GM18951 (cell line): Measurements from ENCODE around the gene KPNB1.

Experiments used
- POLR2A ChIP-seq: IDR thresholded peaks from 4 replicates; pipeline ENCODE4 v1.6.1; 2011; ENCODE audit warnings: mild to moderate bottlenecking; ENCODE audit not compliant: insufficient read length, insufficient read depth; ENCODE audit errors: extremely low read depth
- in situ Hi-C: fragments of 300-500 bp; cut with MboI; formaldehyde crosslinking; loops from one replicate; pipeline ENCODE4 v1.12.0; 2022; ENCODE audit warnings: low sequenced_read_pairs, mixed read lengths, inconsistent platforms; ENCODE audit not compliant: unreplicated experiment

KPNB1 gene

DNA sequence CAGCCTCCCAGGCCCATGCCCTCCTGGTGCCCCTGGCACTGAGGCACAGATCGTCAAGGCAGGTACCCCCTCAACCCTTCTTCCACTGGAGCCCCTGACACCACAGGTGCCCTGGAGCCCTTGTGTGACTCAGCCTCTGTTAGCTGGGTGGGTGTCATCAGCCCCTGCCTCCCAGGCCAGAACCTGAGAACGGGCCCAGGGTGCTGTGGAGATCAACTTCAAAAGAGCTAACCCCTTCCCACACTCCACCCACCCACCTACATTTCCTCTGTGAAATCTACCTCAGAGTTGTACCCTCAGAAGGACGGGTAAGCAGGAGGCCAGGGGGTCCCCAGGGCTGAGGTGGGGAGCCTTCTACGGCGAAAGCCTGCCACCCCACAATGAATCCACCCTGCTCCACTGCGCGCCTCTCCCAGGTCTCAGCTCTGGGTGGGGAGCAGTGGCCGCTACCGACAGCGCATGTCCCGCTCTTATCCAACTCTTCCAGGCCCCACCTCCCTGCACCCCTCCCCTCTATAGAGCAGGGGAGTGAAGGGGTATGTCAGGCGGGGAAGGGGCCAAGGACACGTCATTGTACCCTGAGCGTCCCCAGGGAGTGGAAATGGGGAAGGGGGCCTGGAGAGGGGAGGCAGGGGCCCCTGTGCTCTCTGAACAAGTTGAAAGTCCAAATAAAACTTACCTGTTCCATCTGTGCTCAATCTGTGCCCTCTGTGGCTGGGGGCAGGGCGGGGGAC is 61.8 kb downstream of the KPNB1 start:
- TF ChIP-seq POLR2A, result no peak
- in situ Hi-C loops, result no loop called here

DNA sequence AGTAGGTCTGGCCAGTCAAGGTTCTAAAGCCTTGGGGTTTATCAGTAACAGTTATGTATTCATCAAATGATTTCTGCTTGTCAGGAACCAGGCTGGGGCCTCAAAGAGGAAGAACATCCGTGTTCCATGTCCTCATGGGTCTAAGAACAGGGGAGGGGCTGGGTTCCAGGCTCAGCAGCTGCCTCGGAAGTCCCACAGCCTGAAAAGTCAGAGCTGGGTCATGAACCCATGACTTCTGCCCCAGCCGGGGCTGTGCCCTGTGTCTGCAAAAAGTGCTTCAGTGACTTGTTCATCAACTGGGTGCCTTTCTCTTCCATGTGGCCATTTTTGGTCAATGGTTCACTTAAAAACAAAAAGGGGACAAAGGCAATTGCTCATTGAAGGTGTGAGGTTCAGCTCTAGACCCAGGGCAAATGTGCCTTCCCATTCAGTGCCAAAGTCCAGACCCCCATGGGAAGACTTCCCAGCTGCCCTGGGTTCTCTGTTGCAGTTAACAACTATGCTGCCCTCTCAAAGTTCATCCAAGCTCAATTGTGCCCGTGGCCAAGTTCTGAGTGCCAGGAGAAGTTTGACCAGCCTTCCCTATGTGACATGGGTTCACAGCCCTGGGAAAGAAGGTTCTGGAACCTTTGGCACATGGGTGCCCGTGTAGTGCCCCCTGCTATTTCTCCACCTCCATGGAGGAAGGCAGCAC is 62.8 kb downstream of the KPNB1 start:
- no peak for TF ChIP-seq POLR2A

DNA sequence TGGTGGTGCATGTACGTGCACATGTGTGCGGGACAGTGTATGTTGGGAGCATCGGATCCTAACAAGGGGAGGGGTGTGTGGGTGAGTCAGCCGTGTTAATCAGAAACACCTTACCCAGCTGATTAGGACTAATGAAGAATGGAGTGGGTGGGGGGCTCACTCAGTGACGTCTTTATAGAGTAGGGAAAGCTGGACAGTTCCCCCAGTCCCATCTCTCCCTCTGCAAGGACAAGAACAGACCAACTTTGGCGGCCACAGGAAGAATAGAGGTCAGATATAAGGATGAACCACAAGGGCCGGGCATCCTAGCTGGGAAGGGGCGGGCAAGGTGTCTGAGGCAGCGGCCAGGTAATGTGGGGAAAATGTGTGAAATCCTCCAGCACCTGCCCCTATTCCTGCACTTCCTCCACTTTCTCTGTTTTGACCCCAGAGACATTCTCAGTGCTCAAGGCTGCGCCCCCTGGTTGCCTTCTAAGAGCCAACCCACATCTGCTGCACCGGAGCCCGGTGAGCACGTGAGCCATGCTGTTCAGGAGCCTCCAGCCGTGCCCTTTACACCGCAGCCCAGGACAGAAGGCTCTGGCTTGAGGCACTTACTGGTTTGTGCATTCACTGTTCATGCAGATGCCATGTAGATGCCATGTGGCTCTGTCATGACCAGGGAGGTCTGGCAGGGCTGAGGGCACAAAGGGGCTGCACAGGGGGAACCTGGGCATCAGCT is 64.4 kb downstream of the KPNB1 start:
- no peak for TF ChIP-seq POLR2A
- in situ Hi-C loops, result no loop called here

More for the DNA sequence above, 62.8 kb downstream of the KPNB1 start:
- in situ Hi-C loops, result no loop called here

DNA sequence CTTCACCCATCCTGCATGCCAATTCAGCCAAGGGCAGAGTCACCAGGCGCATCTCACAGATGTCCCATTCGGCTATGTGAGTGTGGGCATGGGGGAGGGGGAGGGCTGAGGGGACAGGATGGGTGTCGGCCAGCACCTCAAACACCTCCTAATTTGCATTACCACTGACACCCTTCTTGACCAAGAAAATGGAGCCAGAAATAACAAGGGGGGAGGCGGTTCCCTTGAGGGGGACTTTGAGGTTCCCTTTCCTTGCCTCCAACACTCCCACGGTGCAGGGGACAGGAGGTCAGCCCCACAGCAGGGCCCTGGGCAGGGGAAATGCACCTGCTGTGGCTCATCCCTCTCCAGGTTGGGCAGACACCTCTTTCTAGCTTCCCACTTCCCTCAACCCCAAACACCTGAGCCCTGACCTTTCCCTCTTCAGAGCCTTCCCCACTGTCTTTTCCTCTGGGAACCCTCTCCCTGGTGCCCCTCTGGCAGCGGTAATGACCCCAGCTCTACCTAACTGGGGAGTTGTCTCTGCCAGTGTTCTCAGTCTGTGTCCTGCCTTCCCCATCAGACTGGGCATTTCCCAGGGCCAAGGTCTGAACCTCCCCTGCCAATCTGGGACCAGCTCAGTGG is 65.2 kb downstream of the KPNB1 start:
- in situ Hi-C loops, result no loop called here

DNA sequence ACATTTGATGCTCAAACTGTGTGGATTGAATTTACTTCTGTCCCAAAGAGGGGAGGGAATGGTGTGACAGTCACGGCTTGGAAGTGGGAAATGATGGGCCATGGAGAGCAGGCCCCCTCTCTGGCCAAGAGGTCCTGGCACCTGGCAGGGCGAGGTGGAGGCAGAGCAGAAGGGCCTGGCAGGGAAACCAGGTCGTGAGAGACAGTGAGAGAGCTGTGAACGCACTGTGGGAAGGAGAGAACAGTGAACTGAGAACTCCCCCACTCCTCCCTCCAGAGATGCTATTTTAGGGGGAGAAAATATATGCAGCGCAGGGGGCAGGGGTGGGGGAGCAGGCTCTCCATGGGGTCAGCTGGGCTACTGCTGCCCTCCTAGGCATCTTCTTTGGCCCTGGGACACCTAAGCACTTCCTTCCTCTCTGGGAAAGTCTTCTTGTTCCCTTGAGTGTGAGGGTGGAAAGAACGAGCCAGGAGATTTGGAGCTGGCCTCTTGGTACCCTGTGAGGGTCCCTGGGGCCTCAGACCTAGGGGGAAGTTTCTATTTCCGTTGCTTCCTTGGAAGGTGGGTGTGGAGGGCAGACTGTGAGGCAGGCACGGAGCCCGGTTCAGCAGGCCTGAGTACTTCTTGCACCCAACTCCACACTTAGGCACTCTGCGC is 66.1 kb downstream of the KPNB1 start:
- no peak for TF ChIP-seq POLR2A
- in situ Hi-C loops, result no loop called here

More for the DNA sequence above, 65.2 kb downstream of the KPNB1 start:
- no peak for TF ChIP-seq POLR2A

DNA sequence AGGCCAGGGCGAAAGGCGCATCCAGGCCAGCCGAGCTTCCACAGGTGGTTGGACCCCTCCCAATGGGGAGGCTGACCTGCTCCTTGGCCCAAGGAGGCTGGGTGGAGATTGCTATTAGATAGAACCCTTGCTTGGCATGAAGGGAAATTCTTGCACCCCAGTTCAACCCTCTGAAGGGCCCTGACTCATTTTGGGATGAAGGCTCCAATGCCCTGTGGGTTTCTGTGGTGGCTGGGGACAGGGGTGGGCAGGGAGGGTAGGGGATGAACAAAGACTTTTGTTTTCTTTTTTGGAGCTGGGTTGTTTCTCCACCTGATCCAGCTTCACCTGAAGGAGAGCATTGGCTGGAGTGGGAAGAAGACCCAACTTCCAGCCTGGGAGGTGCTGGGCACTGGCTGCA is 66.7 kb downstream of the KPNB1 start:
- in situ Hi-C loops, result no loop called here
- TF ChIP-seq POLR2A, result no peak

DNA sequence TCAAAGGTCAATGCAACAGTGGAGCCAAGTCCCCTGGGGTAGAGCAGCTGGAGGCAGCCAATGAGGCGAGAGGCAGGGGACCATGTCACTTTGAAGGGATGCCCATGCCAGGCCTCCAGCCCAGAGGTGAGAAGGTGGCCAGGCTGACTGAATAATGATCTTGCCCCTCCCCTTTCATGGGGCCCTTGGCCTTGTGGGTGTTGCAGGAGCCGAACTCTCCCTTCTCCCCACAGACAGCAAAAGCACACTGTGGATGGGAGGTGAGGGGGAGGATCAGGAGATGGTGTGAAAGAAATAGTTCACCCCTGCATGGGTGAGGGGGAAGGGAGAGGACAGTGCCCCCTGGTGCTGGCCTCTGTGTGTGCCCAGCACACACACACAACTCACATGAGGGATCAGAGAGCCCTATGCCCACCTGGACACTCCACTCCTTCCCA is 67.6 kb downstream of the KPNB1 start:
- no peak for TF ChIP-seq POLR2A
- in situ Hi-C loops, result no loop called here

DNA sequence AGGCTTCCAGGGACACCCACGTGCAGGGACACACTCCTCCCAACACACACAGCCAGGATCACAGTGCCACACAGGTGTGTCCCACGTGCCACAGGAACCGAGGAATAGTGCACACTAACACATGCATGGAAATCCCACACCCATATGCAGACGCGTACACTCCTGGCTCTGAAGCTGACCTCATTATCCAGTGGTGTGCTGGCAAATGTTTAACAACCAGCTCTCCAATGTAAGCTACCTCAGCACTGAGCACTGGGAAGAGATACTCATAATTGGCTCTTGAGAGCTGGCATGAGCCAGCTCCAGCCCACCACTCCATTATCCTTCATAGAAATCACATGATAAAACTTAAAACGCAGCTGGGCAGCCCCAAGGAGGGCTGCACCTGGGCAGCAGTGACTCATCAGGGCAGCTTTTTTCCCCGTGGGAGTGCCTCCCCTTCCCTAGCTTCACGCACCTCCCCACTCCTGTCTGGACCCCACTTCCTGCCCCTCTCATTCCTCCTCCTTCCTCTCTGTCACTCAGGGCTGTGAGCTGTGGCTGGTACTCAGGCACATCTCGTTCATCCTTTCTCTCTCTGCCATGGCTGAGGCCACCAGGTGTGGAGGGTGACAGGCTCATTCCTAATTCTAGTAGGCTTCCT is 68.4 kb downstream of the KPNB1 start:
- no peak for TF ChIP-seq POLR2A
- in situ Hi-C loops, result no loop called here

DNA sequence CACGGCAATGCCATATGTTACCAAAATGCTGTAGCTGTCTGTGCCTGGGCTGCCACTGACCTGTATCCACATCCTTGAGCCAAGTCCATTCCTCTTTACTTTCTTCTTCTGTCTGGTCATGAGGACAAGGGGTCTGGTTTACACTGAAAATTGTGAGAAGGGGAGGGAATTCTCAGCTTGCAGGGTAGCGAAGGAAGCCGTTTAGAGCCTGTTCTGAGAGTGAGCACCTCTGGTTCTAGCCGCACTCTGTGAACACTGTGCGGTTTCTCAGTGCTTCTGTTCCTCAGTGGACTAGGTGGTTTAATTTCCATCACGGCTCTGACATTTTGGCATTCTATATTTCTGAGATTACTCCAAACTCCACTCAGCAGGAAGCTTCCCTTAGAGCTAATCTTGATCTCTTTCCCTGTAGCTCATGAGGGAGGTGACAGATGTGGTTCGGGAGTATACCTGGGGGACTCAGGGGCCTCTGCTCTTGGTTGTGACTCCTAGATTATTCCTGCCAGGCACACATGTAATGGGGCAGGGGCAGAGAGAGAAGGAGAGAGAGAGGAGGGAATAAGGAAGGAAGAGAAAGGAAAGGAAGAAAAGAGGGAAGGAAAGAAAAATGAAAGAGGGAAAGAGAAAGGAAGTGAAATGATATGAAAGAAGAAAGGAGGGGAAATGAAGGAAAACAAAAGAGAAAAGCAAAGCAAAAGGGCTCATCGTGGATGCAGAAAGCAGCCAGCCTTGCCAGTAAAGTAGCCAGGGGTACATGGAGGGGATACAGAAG is 69.1 kb downstream of the KPNB1 start:
- in situ Hi-C loops, result no loop called here
- TF ChIP-seq POLR2A, result no peak

DNA sequence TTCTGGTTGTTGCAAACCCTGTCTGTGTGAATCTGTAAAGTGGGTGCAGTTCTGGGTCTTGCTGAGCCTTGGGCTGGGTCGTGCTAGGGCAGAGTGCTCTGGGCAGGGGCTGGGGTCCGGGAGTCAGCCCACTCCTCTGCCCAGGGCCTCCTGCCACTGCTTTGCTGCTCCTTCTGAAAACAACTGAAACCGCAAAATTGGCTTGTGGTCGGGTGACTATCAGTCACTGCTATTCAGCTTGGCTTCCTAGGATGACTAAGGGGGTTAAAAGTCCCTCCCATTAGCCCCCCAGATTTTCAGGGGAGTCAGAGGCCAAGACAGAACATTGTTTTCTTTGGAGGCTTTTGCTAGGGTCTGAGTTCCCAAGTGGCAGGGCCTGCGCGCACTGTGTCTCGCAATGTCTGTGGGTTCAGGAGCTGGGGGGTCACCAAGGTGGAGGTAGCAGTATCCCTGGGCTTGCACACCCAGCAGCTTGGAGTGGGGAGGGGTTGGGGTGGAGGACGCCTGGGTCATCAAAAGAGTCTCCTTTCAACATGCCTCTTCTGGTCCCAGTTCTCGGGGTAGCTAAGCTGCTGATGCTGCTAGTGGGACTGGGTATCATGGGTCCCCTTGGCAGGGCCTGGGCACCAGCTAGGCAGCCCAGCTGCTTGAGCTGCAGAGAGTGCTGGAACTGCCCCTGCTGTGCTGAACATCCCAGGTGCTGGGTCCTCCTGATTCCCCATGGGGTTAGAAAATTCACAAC is 69.9 kb downstream of the KPNB1 start:
- TF ChIP-seq POLR2A, result no peak
- in situ Hi-C loops, result no loop called here

DNA sequence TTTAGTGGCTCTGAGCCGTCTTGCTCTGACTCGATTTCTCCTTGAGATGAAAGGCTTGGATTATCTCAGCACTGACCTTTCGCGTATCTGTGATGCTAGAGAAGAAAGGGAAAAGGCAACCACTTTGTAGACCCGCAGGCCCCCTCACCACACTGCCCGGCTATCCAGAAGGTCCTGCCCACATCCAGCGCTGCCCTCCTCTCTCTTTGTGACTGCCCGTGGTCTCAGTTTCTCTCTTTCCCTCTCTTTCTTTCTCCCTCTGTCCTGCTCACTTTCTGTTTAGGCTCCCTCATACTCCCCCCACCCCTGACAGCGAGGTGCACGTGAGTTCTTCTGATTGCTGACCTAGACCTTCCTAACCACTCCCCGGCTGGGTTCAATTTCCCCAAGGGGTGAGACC is 70.5 kb downstream of the KPNB1 start:
- in situ Hi-C loops, result no loop called here

More for the DNA sequence above, 70.5 kb downstream of the KPNB1 start:
- no peak for TF ChIP-seq POLR2A
